Activated B cell treated with CpG ODN at 0.5 μM for 24 hours (primary cell): Measurements from ENCODE around the gene TMEM80. TPM values are rescaled to one million over a fixed set of nuclear protein-coding genes. Genes with fewer than 3 reads are reported as not detected.

Experiments used
- ATAC-seq: fragments of 200-7000 bp; cut with Tn5 transposase; one replicate; pipeline ENCODE4 v1.10.0; 2021; ENCODE audit warnings: low read depth, mild to moderate bottlenecking, moderate library complexity
- CTCF ChIA-PET: fragments of 350-600 bp; sonication (Branson Sonifier 250); formaldehyde crosslinking; loops from one replicate; lab custom pipeline; 2021; ENCODE audit warnings: antibody characterized with exemption; lab: Charles Lee
- POLR2A ChIA-PET: fragments of 350-600 bp; sonication (Branson Sonifier 250); formaldehyde crosslinking; loops from one replicate; lab custom pipeline; 2021; ENCODE audit warnings: antibody characterized with exemption; lab: Charles Lee
- DNase-seq: peaks from one replicate; pipeline ENCODE4 v3.0.0; 2022
- H3K27ac Mint-ChIP-seq: one replicate; pipeline ENCODE4 v1.8.0; 2020; ENCODE audit warnings: mixed read lengths
- H3K27me3 Mint-ChIP-seq: one replicate; pipeline ENCODE4 v1.8.0; 2021; ENCODE audit warnings: mixed read lengths
- H3K36me3 Mint-ChIP-seq: one replicate; pipeline ENCODE4 v1.8.0; 2021; ENCODE audit warnings: low read depth, mixed read lengths
- H3K4me1 Mint-ChIP-seq: one replicate; pipeline ENCODE4 v1.8.0; 2021; ENCODE audit warnings: mixed read lengths
- H3K4me3 Mint-ChIP-seq: one replicate; pipeline ENCODE4 v1.8.0; 2020; ENCODE audit warnings: mild to moderate bottlenecking, mixed read lengths
- H3K9me3 Mint-ChIP-seq: one replicate; pipeline ENCODE4 v1.8.0; 2020; ENCODE audit warnings: mixed read lengths
- intact Hi-C: fragments of 100-400 bp; cut with micrococcal nuclease; formaldehyde crosslinking; loops from one replicate; pipeline ENCODE4 v1.15.1; 2024
- total RNA-seq: library from RNA; stranded (reverse); gene quantifications from 2 replicates; pipeline ENCODE4 v1.2.3, GENCODE V29; 2022
- TF ChIP-seq, protein P1 (sequence below): fragments of 200-600 bp; IDR thresholded peaks from one replicate; pipeline ENCODE4 v1.8.0; 2022; ENCODE audit warnings: antibody characterized with exemption, mild to moderate bottlenecking

TMEM80 gene
- total RNA-seq, 1 donor from 2014 or later, result 44.4 TPM

DNA sequence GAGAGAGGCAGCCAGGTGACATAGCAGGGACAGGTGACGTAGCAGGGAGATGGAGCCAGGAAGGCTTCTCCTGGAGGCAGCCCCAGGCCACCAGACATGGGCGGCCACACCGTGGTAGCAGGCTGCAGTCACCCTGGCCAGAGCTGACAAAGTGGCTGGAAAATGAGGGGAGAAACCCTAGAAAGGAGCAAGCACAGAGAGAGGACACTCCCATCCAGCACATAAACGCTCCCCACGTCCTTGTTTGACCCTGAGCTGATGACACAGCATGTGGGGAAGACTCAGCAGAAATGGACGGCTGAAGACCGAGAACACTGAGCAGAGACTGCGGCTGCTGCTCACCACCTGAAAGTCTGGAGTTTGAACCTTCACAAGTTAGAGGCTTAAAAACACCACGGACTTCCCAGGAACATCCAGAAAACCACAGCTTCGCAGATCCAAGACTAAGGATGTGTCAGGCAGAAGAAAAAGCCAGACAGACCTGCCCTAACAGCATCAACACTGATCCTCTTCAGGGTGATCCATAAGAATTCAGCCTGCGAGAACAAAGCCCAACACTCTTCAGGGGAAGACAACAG lies 29.8 kb upstream of the TMEM80 start:
- Mint-ChIP-seq H3K4me3 (no peak overlapping the region), H3K9me3 (no peaks in the 10 kb centered on the region), H3K4me1 (no peaks in the 10 kb centered on the region), H3K27me3 (no peaks in the 10 kb centered on the region), H3K27ac (no peak overlapping the region), H3K36me3 (peaks cover 27% of the 10 kb centered on the region)
- intact Hi-C loops, result no loop called here
- CTCF ChIA-PET, result interaction anchor here (1.3 kb wide), 1 partner anchor 56 kb away, joined by 5 read pairs; no protein-coding TSS in a partner anchor
- DNase-seq (no peak), ATAC-seq (no peak)
- TF ChIP-seq, protein P1, sequence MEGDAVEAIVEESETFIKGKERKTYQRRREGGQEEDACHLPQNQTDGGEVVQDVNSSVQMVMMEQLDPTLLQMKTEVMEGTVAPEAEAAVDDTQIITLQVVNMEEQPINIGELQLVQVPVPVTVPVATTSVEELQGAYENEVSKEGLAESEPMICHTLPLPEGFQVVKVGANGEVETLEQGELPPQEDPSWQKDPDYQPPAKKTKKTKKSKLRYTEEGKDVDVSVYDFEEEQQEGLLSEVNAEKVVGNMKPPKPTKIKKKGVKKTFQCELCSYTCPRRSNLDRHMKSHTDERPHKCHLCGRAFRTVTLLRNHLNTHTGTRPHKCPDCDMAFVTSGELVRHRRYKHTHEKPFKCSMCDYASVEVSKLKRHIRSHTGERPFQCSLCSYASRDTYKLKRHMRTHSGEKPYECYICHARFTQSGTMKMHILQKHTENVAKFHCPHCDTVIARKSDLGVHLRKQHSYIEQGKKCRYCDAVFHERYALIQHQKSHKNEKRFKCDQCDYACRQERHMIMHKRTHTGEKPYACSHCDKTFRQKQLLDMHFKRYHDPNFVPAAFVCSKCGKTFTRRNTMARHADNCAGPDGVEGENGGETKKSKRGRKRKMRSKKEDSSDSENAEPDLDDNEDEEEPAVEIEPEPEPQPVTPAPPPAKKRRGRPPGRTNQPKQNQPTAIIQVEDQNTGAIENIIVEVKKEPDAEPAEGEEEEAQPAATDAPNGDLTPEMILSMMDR, result no peak
- POLR2A ChIA-PET, result interaction anchor here (1.1 kb wide), 1 partner anchor 31 kb away, joined by 4 read pairs; no protein-coding TSS in a partner anchor

DNA sequence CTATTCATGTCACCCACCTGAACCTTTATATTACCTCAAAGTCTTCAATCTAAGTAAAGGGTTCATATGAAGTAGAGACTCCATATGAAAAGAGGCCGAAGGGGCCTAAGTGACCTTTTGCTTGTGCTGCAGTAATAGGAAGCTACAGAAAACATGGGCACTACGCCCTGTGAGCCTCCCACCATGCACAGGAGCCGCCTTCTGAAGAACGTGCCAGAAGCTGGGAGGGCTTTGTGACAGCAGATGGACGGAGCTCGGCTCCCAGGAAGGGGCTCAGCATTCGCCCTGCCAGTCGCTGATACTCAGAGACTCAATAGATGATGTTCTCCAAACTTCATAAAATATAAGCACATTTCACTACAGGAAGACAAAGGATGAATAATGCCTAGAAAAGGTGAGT lies 21.8 kb upstream of the TMEM80 start:
- H3K9me3 Mint-ChIP-seq, result no peaks in the 10 kb centered on the region
- no peaks in the 10 kb centered on the region for H3K27me3 Mint-ChIP-seq
- TF ChIP-seq, protein P1, result no peak
- CTCF ChIA-PET, result no interaction called here
- no peak overlapping the region for H3K27ac Mint-ChIP-seq
- POLR2A ChIA-PET, result no interaction called here
- intact Hi-C loops, result no loop called here
- H3K4me3 Mint-ChIP-seq, result no peak overlapping the region
- DNase-seq (no peak), ATAC-seq (no peak)
- H3K36me3 Mint-ChIP-seq, result peaks cover 49% of the 10 kb centered on the region
- H3K4me1 Mint-ChIP-seq, result no peaks in the 10 kb centered on the region

DNA sequence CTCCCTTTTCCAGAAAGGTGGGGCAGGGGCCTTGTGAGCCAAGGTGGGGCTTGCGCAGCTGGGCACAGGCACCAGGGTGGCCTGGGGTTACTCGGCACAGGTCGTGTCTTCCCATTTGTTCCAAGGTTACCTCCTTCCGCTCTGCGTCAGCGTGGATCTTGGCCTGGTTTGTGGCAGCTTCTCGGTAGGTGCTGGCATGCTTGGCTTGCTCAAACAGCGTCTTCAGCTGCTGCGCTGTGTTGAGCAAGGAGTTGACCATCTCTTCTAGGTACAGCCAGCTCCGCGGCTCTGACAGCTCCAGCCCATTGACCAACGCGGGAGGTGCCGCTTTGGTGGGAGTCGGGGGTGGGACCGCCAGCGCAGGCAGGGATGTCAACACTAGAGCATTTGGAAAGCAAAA lies 21.2 kb upstream of the TMEM80 start:
- H3K27me3 Mint-ChIP-seq, result no peaks in the 10 kb centered on the region
- intact Hi-C loops, result no loop called here
- H3K4me3 Mint-ChIP-seq, result no peak overlapping the region
- ChIA-PET POLR2A (no interaction called here), CTCF (interaction anchor here (1.0 kb wide), 1 partner anchor 49 kb away, joined by 3 read pairs; no protein-coding TSS in a partner anchor)
- TF ChIP-seq, protein P1, result no peak
- no peak overlapping the region for H3K27ac Mint-ChIP-seq
- no peaks in the 10 kb centered on the region for H3K4me1 Mint-ChIP-seq
- no peaks in the 10 kb centered on the region for H3K9me3 Mint-ChIP-seq
- DNase-seq (no peak), ATAC-seq (no peak)
- peaks cover 55% of the 10 kb centered on the region for H3K36me3 Mint-ChIP-seq

DNA sequence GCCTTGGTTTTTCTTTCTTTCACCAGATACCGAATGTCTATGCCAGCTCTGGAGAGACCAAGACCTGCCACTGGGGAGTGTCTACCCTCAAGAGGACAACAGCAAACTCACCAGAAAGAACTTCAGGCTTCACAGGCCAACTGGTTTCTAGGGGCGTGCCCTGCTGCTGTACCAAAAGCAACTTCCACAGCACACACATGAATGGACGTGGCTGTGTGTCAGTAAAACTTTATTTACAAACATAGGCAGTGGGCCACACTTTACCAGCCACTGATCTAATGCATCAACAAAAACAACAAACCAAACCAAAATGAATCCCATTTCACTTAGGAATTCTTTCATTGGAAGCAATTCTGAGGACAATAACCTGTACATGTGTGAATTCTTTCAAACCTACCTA lies 17.3 kb upstream of the TMEM80 start:
- intact Hi-C loops, result no loop called here
- Mint-ChIP-seq H3K27me3 (no peaks in the 10 kb centered on the region), H3K4me3 (no peak overlapping the region), H3K36me3 (peaks cover 78% of the 10 kb centered on the region), H3K4me1 (no peaks in the 10 kb centered on the region), H3K27ac (no peak overlapping the region), H3K9me3 (no peaks in the 10 kb centered on the region)
- POLR2A ChIA-PET, result interaction anchor here (0.7 kb wide), 1 partner anchor 44 kb away, joined by 3 read pairs; no protein-coding TSS in a partner anchor
- DNase-seq, result no peak
- ATAC-seq, result no peak
- CTCF ChIA-PET, result no interaction called here
- TF ChIP-seq, protein P1, result no peak

DNA sequence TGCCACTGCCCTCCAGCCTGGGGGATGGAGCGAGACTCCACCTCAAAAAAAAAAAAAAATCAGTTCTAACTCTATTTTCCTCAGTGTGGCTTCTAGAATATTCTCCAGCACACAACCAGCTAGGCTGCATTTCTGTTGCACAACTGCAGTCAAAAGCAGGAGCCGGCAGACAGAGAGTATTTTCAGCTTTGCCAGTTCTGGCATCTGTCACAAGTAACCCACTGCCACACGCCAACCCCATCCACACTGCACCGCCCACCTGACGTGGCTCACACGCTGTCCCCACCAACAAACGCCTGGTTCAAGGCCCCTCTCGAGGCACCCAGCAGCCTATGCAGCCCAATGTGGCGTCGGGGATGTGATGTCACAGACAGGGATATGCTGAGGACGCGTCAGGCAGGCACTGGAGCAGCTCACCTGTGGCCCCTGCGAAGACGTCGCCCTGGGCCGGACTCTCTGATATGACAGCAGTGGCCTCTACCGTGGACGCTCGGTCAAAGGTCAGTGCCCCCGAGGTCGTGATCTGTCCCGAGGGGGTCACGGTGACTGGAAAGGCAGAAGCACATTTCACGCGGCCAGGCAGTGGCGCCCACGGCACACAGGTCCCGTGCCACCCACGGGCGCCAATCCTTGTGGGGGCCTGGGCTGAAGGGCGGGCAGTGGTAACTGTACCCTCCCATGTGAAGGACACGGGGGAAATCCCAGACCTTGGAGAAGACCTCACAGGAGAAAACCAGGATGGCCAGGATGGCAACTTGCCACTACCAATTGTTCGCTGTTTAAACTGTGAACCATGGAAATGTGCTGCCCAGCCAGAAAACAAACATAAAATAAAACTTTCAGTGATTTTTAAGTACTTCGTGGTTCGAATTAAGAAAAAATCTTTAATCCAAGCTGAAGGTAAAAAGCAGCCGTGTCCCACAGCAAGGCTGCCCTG lies 16.1 kb upstream of the TMEM80 start:
- Mint-ChIP-seq H3K27me3 (no peaks in the 10 kb centered on the region), H3K27ac (no peak overlapping the region), H3K9me3 (no peaks in the 10 kb centered on the region), H3K4me3 (no peak overlapping the region), H3K36me3 (peaks cover 78% of the 10 kb centered on the region), H3K4me1 (no peaks in the 10 kb centered on the region)
- ATAC-seq, result no peak
- DNase-seq, result no peak
- ChIA-PET POLR2A (no interaction called here), CTCF (no interaction called here)
- intact Hi-C loops, result no loop called here
- TF ChIP-seq, protein P1, result no peak
